ENCODE measurements around the gene KRTAP1-4.
"Not testable (repeated sequence)": the region's sequence is repeated elsewhere in the genome, so short reads cannot be mapped to it uniquely, and the experiment has no call there.

KRTAP1-4 gene

GRCh38 chr17:40999563-40999962 is 30.4 kb downstream of the KRTAP1-4 start, which contains the start of gene KRTAP3-2:
TSS of gene KRTAP3-2 (minus strand) at chr17:40999906. CDS start at chr17:40999853, 53 bp downstream.
- CTCF ChIA-PET: interaction anchor here (0.7 kb wide), 1 partner anchor 579 kb away, joined by 3 read pairs; no protein-coding TSS in a partner anchor
- H3K27ac ChIP-seq (ENCODE audit: extremely low read depth, low read depth, low read length); H3K4me3 ChIP-seq (ENCODE audit: low read depth, low read length); POLR2A ChIA-PET; H3K4me1 ChIP-seq (ENCODE audit: control insufficient read depth, insufficient read depth, low read length); H3K9me3 ChIP-seq (ENCODE audit: control insufficient read depth, insufficient read depth, low read depth, low read length); H3K36me3 ChIP-seq (ENCODE audit: control insufficient read depth in 2 of 2, insufficient read depth in 1 of 2, low read length in 2 of 2): not testable (repeated sequence)

DNA sequence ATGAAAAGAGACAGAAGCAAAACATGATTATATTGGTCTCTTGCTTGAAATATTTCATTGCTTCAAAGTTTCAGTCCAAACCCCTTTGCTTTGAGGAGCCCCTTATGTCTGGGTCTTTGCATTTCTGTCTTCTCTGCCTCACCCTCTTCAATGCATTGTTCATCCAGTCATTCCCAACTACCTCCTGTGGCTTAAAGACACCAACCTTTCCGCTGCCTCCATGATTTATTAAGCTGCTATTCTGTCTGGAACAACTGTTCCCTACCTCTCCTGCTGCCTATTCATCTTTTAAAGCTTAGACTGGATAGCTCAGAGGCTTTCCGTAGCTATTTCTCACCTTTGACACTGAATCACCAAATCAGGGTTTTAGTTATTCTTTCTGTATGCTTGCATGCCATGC is 32.6 kb downstream of the KRTAP1-4 start:
- ChIA-PET CTCF (interaction anchor here (0.7 to 1.0 kb wide), 2 partner anchors 83 to 666 kb away, joined by 3 to 5 read pairs; no protein-coding TSS in a partner anchor), POLR2A (no interaction called here)
- Histone ChIP-seq H3K9me3 (ENCODE audit: control insufficient read depth, insufficient read depth, low read depth, low read length) (no peaks in the 10 kb centered on the region), H3K4me1 (ENCODE audit: control insufficient read depth, insufficient read depth, low read length) (no peaks in the 10 kb centered on the region), H3K27ac (ENCODE audit: extremely low read depth, low read depth, low read length) (no peak overlapping the region), H3K4me3 (ENCODE audit: low read depth, low read length) (no peak overlapping the region), H3K36me3 (ENCODE audit: control insufficient read depth in 2 of 2, insufficient read depth in 1 of 2, low read length in 2 of 2) (no peaks in the 10 kb centered on the region)
- TF ChIP-seq ZSCAN23 (tag by site-specific recombination; IDR thresholded peaks at IDR 0.05): no peak
- no peak for TF ChIP-seq YY1 (tag by site-specific recombination; IDR thresholded peaks at IDR 0.05)
- no peak for TF ChIP-seq MYNN (tag by site-specific recombination; IDR thresholded peaks at IDR 0.05; ENCODE audit: borderline replicate concordance)
- no peak for TF ChIP-seq ZNF292 (tag by site-specific recombination; IDR thresholded peaks at IDR 0.05; ENCODE audit: borderline replicate concordance, low read depth)
- TF ChIP-seq, protein P1, sequence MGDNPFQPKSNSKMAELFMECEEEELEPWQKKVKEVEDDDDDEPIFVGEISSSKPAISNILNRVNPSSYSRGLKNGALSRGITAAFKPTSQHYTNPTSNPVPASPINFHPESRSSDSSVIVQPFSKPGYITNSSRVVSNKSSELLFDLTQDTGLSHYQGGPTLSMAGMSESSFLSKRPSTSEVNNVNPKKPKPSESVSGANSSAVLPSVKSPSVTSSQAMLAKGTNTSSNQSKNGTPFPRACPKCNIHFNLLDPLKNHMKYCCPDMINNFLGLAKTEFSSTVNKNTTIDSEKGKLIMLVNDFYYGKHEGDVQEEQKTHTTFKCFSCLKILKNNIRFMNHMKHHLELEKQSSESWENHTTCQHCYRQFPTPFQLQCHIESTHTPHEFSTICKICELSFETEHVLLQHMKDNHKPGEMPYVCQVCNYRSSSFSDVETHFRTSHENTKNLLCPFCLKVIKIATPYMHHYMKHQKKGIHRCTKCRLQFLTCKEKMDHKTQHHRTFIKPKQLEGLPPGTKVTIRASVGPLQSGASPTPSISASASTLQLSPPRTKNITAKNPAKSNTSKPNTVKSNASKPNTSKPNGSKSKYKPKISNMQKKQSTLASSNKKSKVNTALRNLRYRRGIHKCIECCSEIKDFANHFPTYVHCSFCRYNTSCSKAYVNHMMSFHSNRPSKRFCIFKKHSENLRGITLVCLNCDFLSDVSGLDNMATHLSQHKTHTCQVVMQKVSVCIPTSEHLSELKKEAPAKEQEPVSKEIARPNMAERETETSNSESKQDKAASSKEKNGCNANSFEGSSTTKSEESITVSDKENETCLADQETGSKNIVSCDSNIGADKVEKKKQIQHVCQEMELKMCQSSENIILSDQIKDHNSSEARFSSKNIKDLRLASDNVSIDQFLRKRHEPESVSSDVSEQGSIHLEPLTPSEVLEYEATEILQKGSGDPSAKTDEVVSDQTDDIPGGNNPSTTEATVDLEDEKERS (tag by site-specific recombination; IDR thresholded peaks at IDR 0.05): no peak
- no peak for TF ChIP-seq ZNF677 (tag by site-specific recombination; IDR thresholded peaks at IDR 0.05)
- no peak for TF ChIP-seq ZBTB17 (tag by site-specific recombination; IDR thresholded peaks at IDR 0.05)
- TF ChIP-seq ZNF416 (tag by site-specific recombination; IDR thresholded peaks at IDR 0.05): no peak
- TF ChIP-seq ZSCAN18 (tag by site-specific recombination; IDR thresholded peaks at IDR 0.05): no peak
- TF ChIP-seq ZNF701 (tag by site-specific recombination; IDR thresholded peaks at IDR 0.05): no peak
- no peak for TF ChIP-seq OVOL3 (tag by site-specific recombination; IDR thresholded peaks at IDR 0.05)
- no peak for TF ChIP-seq ZNF140 (tag by site-specific recombination; IDR thresholded peaks at IDR 0.05)
- no peak for TF ChIP-seq ZNF148 (tag by site-specific recombination; IDR thresholded peaks at IDR 0.05; ENCODE audit: borderline replicate concordance)
- no peak for TF ChIP-seq SALL2 (tag by site-specific recombination; IDR thresholded peaks at IDR 0.05; ENCODE audit: borderline replicate concordance)
- TF ChIP-seq ZNF138 (tag by site-specific recombination; IDR thresholded peaks at IDR 0.05; ENCODE audit: borderline replicate concordance): no peak
- no peak for TF ChIP-seq ZNF311 (tag by site-specific recombination; IDR thresholded peaks at IDR 0.05; ENCODE audit: borderline replicate concordance)
- no peak for TF ChIP-seq ZNF211 (tag by site-specific recombination; IDR thresholded peaks at IDR 0.05; ENCODE audit: low read depth)
- no peak for TF ChIP-seq ZNF510 (tag by site-specific recombination; IDR thresholded peaks at IDR 0.05; ENCODE audit: insufficient replicate concordance)

Data from HEK293 (cell line).